Stimulated activated CD8-positive, alpha-beta memory T cell treated with anti-CD3 and anti-CD28 coated beads, Interleukin-4, amount 100 ng/mL, for 4 hours (primary cell): ENCODE data around the gene SERPINF2.
"Not testable (repeated sequence)": the region's sequence is repeated elsewhere in the genome, so short reads cannot be mapped to it uniquely, and the experiment has no call there.

Source experiments
- DNase-seq, 2 donors: peaks; one replicate each; pipeline ENCODE4 v3.0.0-alpha.2; 2020; ENCODE audit warnings: low read depth in 2 of 2, low spot score in 1 of 2

Gene SERPINF2

GRCh38 chr17:1786708-1787107 is 44.0 kb downstream of the SERPINF2 start:
- no peak for DNase-seq

GRCh38 chr17:1787301-1787902 is 44.7 kb downstream of the SERPINF2 start:
- DNase-seq = no peak

- DNase-seq = no peak
Observed at GRCh38 chr17:1789936-1790335, 47.3 kb downstream of the SERPINF2 start.

- no peak for DNase-seq
Observed at GRCh38 chr17:1792495-1793446, 50.1 kb downstream of the SERPINF2 start.

- DNase-seq = no peak
Observed at GRCh38 chr17:1793447-1793806, 50.8 kb downstream of the SERPINF2 start.

- no peak for DNase-seq
Observed at GRCh38 chr17:1796800-1797199, 54.1 kb downstream of the SERPINF2 start.

- DNase-seq = no peak
Observed at GRCh38 chr17:1797323-1797722, 54.7 kb downstream of the SERPINF2 start.

GRCh38 chr17:1797846-1798245 is 55.2 kb downstream of the SERPINF2 start:
- not testable (repeated sequence) for DNase-seq

- DNase-seq = no peak
Observed at GRCh38 chr17:1800240-1800639, 57.6 kb downstream of the SERPINF2 start.

GRCh38 chr17:1800712-1801111 is 58.0 kb downstream of the SERPINF2 start:
- DNase-seq = no peak

- no peak for DNase-seq
Observed at GRCh38 chr17:1802429-1802828, 59.8 kb downstream of the SERPINF2 start.

GRCh38 chr17:1803280-1803679 is 60.6 kb downstream of the SERPINF2 start:
- DNase-seq = no peak
